ENCODE measurements around the gene DENND6B. TPM values are rescaled to one million over a fixed set of nuclear protein-coding genes. Genes with fewer than 3 reads are reported as not detected.

The DENND6B gene
- total RNA-seq, 6 experiments from 2014 or later = 0.98 to 4.1 (median 1.9) TPM

GRCh38 chr22:50357756-50358155 lies 30.9 kb upstream of the DENND6B start:
- peaks cover 0 to 3% (median 0%) of the 10 kb centered on the region in 4 donors for H3K36me3 ChIP-seq
- DNase-seq (no peak), ATAC-seq (no peak)
- 99% methylated on average over 10 of the region's 10 CpGs for WGBS (ENCODE audit: insufficient coverage, low coverage, low lambda C conversion rate, missing lambda C conversion rate)
- intact Hi-C loops (cut with DNase I) = no loop called here
- peaks cover 0 to 28% (median 8%) of the 10 kb centered on the region in 4 donors for H3K4me1 ChIP-seq
- no peaks in the 10 kb centered on the region for H3K9me3 ChIP-seq
- H3K4me3 ChIP-seq = no peak overlapping the region
- no peaks in the 10 kb centered on the region for H3K27me3 ChIP-seq
- H3K27ac ChIP-seq = no peak overlapping the region
- TF ChIP-seq POLR2A (IDR thresholded peaks at IDR 0.05) = no peak
- TF ChIP-seq CTCF (IDR thresholded peaks at IDR 0.05) = no peak

DNA sequence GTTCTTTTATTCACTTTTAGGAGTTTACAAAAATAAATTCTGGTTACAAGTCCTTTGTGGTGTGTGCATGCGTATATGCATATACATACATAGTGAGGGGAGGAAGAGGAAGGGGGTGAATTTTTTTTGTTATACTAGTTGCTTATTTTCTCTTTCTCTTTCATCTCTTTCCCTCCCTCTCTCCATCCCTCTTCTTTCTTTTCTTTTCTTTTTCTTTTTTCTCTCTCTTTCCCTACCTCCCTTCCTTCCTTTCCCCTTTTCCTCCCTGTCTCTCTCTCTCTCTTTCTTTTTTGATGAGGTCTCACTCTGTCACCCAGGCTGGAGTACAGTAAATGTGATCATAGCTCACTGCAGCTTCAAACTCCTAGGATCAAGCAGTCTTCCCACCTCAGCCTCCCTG lies 30.4 kb upstream of the DENND6B start:
- DNase-seq (no peak), ATAC-seq (no peak)
- no peaks in the 10 kb centered on the region for H3K9me3 ChIP-seq
- peaks cover 0 to 3% (median 0%) of the 10 kb centered on the region in 4 donors for H3K36me3 ChIP-seq
- H3K4me3 ChIP-seq = no peak overlapping the region
- intact Hi-C loops (cut with DNase I) = no loop called here
- peaks cover 0 to 24% (median 8%) of the 10 kb centered on the region in 4 donors for H3K4me1 ChIP-seq
- H3K27me3 ChIP-seq = no peaks in the 10 kb centered on the region
- WGBS (ENCODE audit: insufficient coverage, low coverage, low lambda C conversion rate, missing lambda C conversion rate) = 75% methylated on average over 1 of the region's 1 CpG
- no peak overlapping the region for H3K27ac ChIP-seq
- TF ChIP-seq CTCF (IDR thresholded peaks at IDR 0.05) (no peak), POLR2A (IDR thresholded peaks at IDR 0.05) (no peak)

- TF ChIP-seq POLR2A (IDR thresholded peaks at IDR 0.05) (no peak), CTCF (IDR thresholded peaks at IDR 0.05) (no peak)
- Histone ChIP-seq H3K9me3 (no peaks in the 10 kb centered on the region), H3K27me3 (no peaks in the 10 kb centered on the region), H3K27ac (no peak overlapping the region), H3K4me1 (peaks cover 0 to 14% (median 7%) of the 10 kb centered on the region in 4 donors), H3K36me3 (peaks cover 0 to 3% (median 0%) of the 10 kb centered on the region in 4 donors), H3K4me3 (no peak overlapping the region)
- ATAC-seq = no peak
- 93% methylated on average over 8 of the region's 8 CpGs for WGBS (ENCODE audit: insufficient coverage, low coverage, low lambda C conversion rate, missing lambda C conversion rate)
- intact Hi-C loops (cut with DNase I) = no loop called here
- no peak for DNase-seq
These were observed 29.4 kb upstream of the DENND6B start for GRCh38 chr22:50356186-50356585.

- no peak for TF ChIP-seq POLR2A (IDR thresholded peaks at IDR 0.05)
- TF ChIP-seq CTCF (IDR thresholded peaks at IDR 0.05) = no peak
- intact Hi-C loops (cut with DNase I) = no loop called here
- ATAC-seq (peak in 1 of 4 donors; percentile 4), DNase-seq (no peak)
- Histone ChIP-seq H3K9me3 (no peaks in the 10 kb centered on the region), H3K4me1 (no peaks in the 10 kb centered on the region), H3K27me3 (no peaks in the 10 kb centered on the region), H3K4me3 (no peak overlapping the region), H3K36me3 (no peaks in the 10 kb centered on the region), H3K27ac (no peak overlapping the region)
- 65% methylated on average over 2 of the region's 2 CpGs for WGBS (ENCODE audit: insufficient coverage, low coverage, low lambda C conversion rate, missing lambda C conversion rate)
These were observed 21.2 kb upstream of the DENND6B start for GRCh38 chr22:50348058-50348457.

GRCh38 chr22:50347157-50347556 lies 20.3 kb upstream of the DENND6B start:
- no peak overlapping the region for H3K27ac ChIP-seq
- peaks cover 0 to 4% (median under 1%) of the 10 kb centered on the region in 4 donors for H3K4me1 ChIP-seq
- H3K36me3 ChIP-seq = no peaks in the 10 kb centered on the region
- TF ChIP-seq POLR2A (IDR thresholded peaks at IDR 0.05) = no peak
- TF ChIP-seq CTCF (IDR thresholded peaks at IDR 0.05) = no peak
- 74% methylated on average over 8 of the region's 8 CpGs for WGBS (ENCODE audit: insufficient coverage, low coverage, low lambda C conversion rate, missing lambda C conversion rate)
- DNase-seq = no peak
- intact Hi-C loops (cut with DNase I) = no loop called here
- no peaks in the 10 kb centered on the region for H3K9me3 ChIP-seq
- H3K4me3 ChIP-seq = no peak overlapping the region
- H3K27me3 ChIP-seq = no peaks in the 10 kb centered on the region
- no peak for ATAC-seq
